Amniotic stem cell (primary cell): ENCODE results near the gene MLLT11.

ENCODE experiments used
- DNase-seq: peaks from one replicate; lab custom pipeline; 2025; lab: John Stamatoyannopoulos, UW

MLLT11 gene, protein sequence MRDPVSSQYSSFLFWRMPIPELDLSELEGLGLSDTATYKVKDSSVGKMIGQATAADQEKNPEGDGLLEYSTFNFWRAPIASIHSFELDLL

DNA sequence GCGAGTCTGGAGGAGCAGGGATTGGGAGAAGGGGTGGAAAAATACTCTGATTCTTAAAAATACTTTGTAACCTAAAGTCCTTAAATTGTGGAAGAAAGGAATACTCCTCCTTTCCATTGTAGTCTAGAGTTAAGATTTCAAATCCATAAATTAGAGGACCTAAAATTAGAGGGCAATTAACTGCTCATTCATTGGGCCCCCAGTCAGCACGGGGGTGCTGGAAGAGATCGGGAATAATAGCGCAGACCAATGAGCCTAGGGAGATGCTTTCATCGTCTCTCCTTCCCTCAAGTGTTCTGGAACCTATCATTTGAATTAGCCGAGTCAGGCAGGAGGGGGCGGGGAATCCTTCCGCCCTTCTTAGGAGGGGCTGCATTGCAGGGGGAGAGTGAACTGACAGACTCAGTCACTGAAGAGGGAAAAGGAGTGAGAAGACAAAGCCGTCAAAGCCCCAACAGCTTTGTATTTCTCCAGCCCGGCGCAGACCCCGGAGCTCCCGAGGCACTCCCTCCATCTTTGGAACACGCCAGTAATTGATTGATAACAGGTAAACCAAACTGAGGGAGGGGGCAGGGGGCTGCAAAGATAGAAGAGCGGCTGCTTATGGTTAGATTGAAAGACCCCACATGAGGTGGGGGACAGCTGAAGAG lies at the start of gene MLLT11:
Gene MLLT11 (plus strand): TSS at position 391 of the 650 bp plus-strand sequence. CDS start 6,828 bp downstream, outside the sequence.
- peak; percentile 41 for DNase-seq

- DNase-seq, result no peak
Observed at GRCh38 chr1:151011154-151011850, 48.9 kb upstream of the MLLT11 start.

GRCh38 chr1:151012684-151013471 lies 47.3 kb upstream of the MLLT11 start:
- no peak for DNase-seq

- DNase-seq, result no peak
Observed at GRCh38 chr1:151013518-151013917, 46.7 kb upstream of the MLLT11 start.

DNA sequence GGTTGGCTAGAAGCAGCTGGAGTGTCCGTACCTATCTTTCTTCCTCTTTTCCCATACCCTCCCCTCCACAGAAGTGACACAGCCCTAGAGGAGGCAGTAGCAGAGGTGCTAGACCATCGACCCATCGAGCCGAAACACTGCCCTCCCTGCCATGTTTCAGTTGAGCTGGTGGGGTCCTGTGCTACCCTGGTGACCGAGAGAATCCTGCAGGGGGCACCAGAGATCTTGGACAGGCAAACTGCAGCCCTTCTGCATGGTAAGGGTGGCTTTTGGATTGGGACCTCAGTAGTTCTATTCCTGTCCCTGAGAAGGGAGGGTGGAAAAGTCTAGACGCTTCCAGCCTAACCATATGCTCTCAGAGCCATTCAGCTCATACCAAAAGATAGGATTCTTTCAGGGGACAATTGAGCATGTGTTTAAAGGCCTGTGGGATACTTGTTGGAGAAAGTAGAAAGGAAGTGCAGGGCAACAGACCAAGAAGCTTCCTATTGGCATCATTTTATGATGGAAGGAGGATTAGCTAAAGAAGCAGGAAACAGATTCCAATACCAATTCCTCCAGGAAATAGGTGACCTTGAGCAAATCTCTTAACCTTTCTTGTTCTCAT lies 35.6 kb upstream of the MLLT11 start:
- DNase-seq, result no peak

GRCh38 chr1:151026460-151026859 lies 33.7 kb upstream of the MLLT11 start:
- DNase-seq, result no peak

GRCh38 chr1:151032164-151032563 lies 28.0 kb upstream of the MLLT11 start:
- no peak for DNase-seq

- DNase-seq, result no peak
Observed at GRCh38 chr1:151035167-151035566, 25.0 kb upstream of the MLLT11 start.

GRCh38 chr1:151036356-151036755 lies 23.8 kb upstream of the MLLT11 start, which contains the start of gene BNIPL:
Gene BNIPL (plus strand): TSS chr1:151036586. CDS start chr1:151036726, 140 bp downstream.
- DNase-seq, result no peak

- DNase-seq, result no peak
Observed at GRCh38 chr1:151037032-151037431, 23.2 kb upstream of the MLLT11 start.

DNA sequence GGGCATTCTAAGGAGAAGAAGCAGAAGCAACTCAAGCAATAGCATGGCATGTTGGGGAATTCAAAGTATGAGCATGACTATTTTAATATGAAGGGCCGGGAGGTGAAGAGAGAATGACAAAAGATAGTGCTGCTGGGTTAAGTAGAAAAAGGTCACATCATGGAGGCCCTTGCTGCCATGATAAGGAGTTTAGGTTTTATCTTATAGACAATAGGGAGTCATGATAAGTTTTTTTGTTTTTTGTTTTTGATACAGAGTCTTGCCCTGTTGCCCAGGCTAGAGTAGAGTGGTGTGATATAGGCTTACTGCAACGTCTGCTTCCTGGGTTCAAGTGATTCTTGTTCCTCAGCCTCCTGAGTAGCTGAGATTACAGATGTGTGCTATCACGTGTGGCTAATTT lies 20.7 kb upstream of the MLLT11 start:
- no peak for DNase-seq

- no peak for DNase-seq
Observed at GRCh38 chr1:151043163-151043562, 17.0 kb upstream of the MLLT11 start.

DNA sequence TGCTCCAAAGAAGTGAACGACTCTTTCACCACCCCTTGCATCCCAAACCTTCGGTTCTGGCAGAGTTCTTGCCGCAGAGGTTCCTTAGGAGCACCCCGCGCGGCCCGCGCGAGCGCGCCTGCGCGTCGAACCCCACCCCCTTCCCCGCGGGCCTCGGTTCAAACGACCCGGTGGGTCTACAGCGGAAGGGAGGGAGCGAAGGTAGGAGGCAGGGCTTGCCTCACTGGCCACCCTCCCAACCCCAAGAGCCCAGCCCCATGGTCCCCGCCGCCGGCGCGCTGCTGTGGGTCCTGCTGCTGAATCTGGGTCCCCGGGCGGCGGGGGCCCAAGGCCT lies 12.6 kb upstream of the MLLT11 start, which contains the start of gene C1orf56:
Gene C1orf56 (plus strand): TSS at position 161 of the 334 bp plus-strand sequence. CDS start 97 bp downstream, at position 258.
- no peak for DNase-seq

GRCh38 chr1:151047925-151048644 lies 12.1 kb upstream of the MLLT11 start:
- no peak for DNase-seq

DNA sequence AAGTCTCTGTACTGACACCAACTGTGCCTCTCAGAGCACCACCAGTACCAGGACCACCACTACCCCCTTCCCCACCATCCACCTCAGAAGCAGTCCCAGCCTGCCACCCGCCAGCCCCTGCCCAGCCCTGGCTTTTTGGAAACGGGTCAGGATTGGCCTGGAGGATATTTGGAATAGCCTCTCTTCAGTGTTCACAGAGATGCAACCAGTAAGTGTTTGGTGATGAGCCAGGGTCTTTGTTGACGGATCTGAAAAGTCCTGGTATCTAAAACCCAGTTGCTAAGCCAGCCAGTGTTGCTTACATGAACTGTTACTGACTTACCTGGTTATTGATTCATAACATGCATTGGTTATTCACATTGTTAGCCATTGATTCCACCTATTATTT lies 11.6 kb upstream of the MLLT11 start:
- DNase-seq, result no peak

- no peak for DNase-seq
Observed at GRCh38 chr1:151049458-151049857, 10.7 kb upstream of the MLLT11 start.

DNA sequence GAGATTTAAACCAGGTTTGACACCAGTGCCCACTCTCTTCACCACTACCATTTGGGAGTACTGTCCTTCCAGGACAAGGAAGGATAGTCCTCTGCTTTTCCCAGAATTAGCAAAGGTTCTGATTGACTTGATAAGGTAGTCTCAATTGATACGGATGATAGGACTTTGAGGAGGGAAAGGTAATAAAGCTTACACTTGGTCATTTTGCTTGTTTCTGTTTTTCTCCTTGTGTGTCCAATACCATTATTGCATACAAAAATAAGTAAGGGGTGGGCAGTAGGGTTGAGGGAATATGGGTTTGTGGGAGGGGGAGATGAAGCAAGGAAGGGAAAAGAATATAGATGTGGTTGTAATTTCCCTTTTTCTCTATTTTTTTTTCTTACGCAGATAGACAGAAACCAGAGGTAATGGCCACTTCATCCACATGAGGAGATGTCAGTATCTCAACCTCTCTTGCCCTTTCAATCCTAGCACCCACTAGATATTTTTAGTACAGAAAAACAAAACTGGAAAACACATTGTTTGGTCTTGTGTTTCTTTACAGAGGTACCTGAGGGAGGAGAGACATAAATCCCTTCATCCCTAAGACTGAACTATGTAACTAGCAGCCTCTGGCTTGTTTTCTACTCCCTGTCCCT lies 10.0 kb upstream of the MLLT11 start:
- no peak for DNase-seq

DNA sequence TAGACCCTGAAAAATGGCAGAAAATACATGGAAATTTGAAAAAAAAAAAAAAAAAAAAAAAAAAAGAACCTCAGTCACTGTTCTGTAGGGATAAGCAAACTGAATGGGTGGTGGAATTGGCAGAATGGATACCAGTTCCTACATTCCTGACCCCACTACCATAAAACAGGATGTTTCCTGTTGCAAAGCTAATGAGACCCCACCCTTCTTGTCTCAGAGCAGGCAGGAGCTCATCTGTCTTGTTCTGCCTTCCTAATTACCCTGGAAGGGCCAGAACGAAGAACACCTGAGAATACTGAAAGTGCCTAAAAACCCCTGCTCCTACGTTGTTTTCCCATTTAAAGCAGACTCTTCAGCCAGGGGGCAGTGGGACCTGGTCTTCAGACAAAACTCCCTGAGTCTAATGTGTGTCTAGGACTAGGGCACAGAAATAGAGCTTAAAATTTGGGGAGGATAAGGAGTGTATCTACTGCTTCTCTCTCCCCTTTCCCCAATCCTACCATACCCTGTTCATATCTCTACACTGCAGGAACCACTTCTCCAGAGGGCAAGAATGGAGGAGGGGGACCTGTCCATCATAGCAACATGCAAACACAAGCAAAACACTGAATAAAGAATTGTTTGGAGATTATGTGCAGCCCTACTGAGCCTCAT lies 8.7 kb upstream of the MLLT11 start:
- DNase-seq, result no peak

- DNase-seq, result no peak
Observed at GRCh38 chr1:151054971-151055547, 5.1 kb upstream of the MLLT11 start.

GRCh38 chr1:151055581-151055980 lies 4.6 kb upstream of the MLLT11 start:
- no peak for DNase-seq
